Kidney (tissue), 14 donors: Measurements from ENCODE around the gene ZNF277. TPM values are rescaled to one million over a fixed set of nuclear protein-coding genes. Genes with fewer than 3 reads are reported as not detected.

ENCODE experiments used
- DNase-seq, 5 donors: peaks; one replicate each; pipeline ENCODE4 v3.0.0-alpha.2; 2013 to 2020
- FAIRE-seq: peaks from 2 replicates; lab custom pipeline; 2012; peaks lifted over from hg19 to GRCh38; lab: Jason Lieb, UNC
- H3K27ac ChIP-seq, 2 donors: one replicate each; pipeline ENCODE4 v1.7.0; 2013; ENCODE audit warnings: low read depth in 2 of 2, low read length in 2 of 2, inconsistent platforms in 1 of 2
- H3K27me3 ChIP-seq: one replicate; pipeline ENCODE4 v1.7.1; 2013; ENCODE audit warnings: low read length, inconsistent platforms; ENCODE audit not compliant: control insufficient read depth, insufficient read depth
- H3K36me3 ChIP-seq, 3 donors: one replicate each; pipeline versions ENCODE4 v1.7.0 to v1.7.1; 2013; ENCODE audit warnings: low read length in 3 of 3, control low read depth in 1 of 3, inconsistent platforms in 1 of 3; ENCODE audit not compliant: insufficient read depth in 3 of 3, control insufficient read depth in 2 of 3
- H3K4me1 ChIP-seq, 3 donors: one replicate each; pipeline versions ENCODE4 v1.7.0 to v1.7.1; 2013; ENCODE audit warnings: low read length in 3 of 3, inconsistent platforms in 1 of 3, low read depth in 1 of 3; ENCODE audit not compliant: control insufficient read depth in 2 of 3, insufficient read depth in 2 of 3
- H3K4me3 ChIP-seq, 3 donors: one replicate each; pipeline versions ENCODE4 v1.7.0 to v1.8.1; 2013; ENCODE audit warnings: low read length in 3 of 3, control low read depth in 1 of 3, inconsistent platforms in 1 of 3
- H3K9ac ChIP-seq, 3 donors: one replicate each; pipeline versions ENCODE4 v1.7.0 to v1.7.1; 2013; ENCODE audit warnings: low read length in 3 of 3, control low read depth in 1 of 3, inconsistent platforms in 1 of 3
- H3K9me3 ChIP-seq, 3 donors: one replicate each; pipeline versions ENCODE4 v1.7.0 to v1.7.1; 2013; ENCODE audit warnings: low read length in 3 of 3, control low read depth in 1 of 3, inconsistent platforms in 1 of 3; ENCODE audit not compliant: control insufficient read depth in 2 of 3, insufficient read depth in 1 of 3
- CTCF ChIP-seq: IDR thresholded peaks from 3 replicates; pipeline ENCODE4 v1.5.1; 2012; ENCODE audit warnings: mild to moderate bottlenecking, moderate library complexity, borderline replicate concordance; ENCODE audit not compliant: insufficient read depth; ENCODE audit errors: extremely low read depth
- intact Hi-C: fragments of 100-400 bp; cut with DNase I; formaldehyde crosslinking; loops from one replicate; pipeline ENCODE4 v1.11.1; 2022
- polyA plus RNA-seq: library from polyadenylated mRNA; stranded (reverse); fragments of 350-450 nt; fragmentation: Illumina TruSeq; extraction: RNeasy Lipid Tissue Mini Kit (QIAGEN cat#74804); gene quantifications from one replicate; pipeline ENCODE4 v1.2.3, GENCODE V29; 2014; ENCODE audit warnings: low read depth, low replicate concordance; ENCODE audit not compliant: insufficient read depth
- total RNA-seq: library from RNA; stranded (reverse); fragmentation: NEBNext Ultra II Directional; extraction: Animal tissue kit (Norgen Biotek cat#: 25700); gene quantifications from one replicate; pipeline ENCODE4 v1.2.1, GENCODE V29; 2021
- donor health status: control.
- donor health status: control.
- donor health status: control.
- donor health status: control.
- donor health status: control.
- donor health status: DM: yes; HTN: yes; CAD: no.
- donor health status: Normal renal cell carcinoma (clear cell type).

Gene ZNF277
- total and polyA plus RNA-seq, 2 donors from 2014 or later: 18.7 to 25.0 TPM

- TF ChIP-seq CTCF: no peak
- H3K9ac ChIP-seq: no peak overlapping the region
- DNase-seq (no peak), FAIRE-seq (no peak)
- H3K4me1 ChIP-seq: no peaks in the 10 kb centered on the region
- no peak overlapping the region for H3K4me3 ChIP-seq
- no peaks in the 10 kb centered on the region for H3K9me3 ChIP-seq
- H3K27me3 ChIP-seq: no peaks in the 10 kb centered on the region
- no peak overlapping the region for H3K27ac ChIP-seq
- intact Hi-C loops: no loop called here
- no peaks in the 10 kb centered on the region for H3K36me3 ChIP-seq
Measured at GRCh38 chr7:112360681-112361080, 154.2 kb downstream of the ZNF277 start.

DNA sequence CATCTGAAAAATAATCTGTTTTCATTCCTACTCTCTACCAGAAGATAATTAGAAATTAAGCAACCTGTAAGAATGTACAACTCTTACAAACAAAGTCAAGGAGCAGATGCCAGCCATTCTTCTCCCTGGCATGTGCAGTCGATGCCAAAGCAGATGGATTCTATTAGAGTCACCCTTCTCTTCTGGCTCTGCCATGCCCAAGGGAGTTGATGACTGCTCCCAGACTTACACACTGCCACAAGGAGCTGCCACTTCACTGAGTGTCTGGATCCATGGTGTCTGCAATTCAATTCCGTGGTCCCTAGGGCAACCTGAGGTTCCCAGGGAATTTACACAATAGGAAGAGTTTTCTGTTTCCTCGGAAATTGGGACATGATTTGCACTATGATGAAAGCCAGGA, 154.7 kb downstream of the ZNF277 start:
- intact Hi-C loops: no loop called here
- H3K27me3 ChIP-seq: no peaks in the 10 kb centered on the region
- H3K4me1 ChIP-seq: no peaks in the 10 kb centered on the region
- H3K4me3 ChIP-seq: no peak overlapping the region
- H3K27ac ChIP-seq: no peak overlapping the region
- TF ChIP-seq CTCF: no peak
- no peaks in the 10 kb centered on the region for H3K9me3 ChIP-seq
- H3K36me3 ChIP-seq: no peaks in the 10 kb centered on the region
- H3K9ac ChIP-seq: no peak overlapping the region
- no peak for DNase-seq
- no peak for FAIRE-seq

- DNase-seq: no peak
- no peak for TF ChIP-seq CTCF
- no peaks in the 10 kb centered on the region for H3K27me3 ChIP-seq
- no peak overlapping the region for H3K9ac ChIP-seq
- FAIRE-seq: no peak
- H3K9me3 ChIP-seq: no peaks in the 10 kb centered on the region
- no peaks in the 10 kb centered on the region for H3K4me1 ChIP-seq
- intact Hi-C loops: no loop called here
- H3K36me3 ChIP-seq: no peaks in the 10 kb centered on the region
- no peak overlapping the region for H3K4me3 ChIP-seq
- peak overlapping the region in 1 of 2 donors; percentile 1 for H3K27ac ChIP-seq
Measured at GRCh38 chr7:112362053-112362650, 155.7 kb downstream of the ZNF277 start.

GRCh38 chr7:112362731-112363131, 156.2 kb downstream of the ZNF277 start:
- TF ChIP-seq CTCF: no peak
- intact Hi-C loops: no loop called here
- Histone ChIP-seq H3K9me3 (no peaks in the 10 kb centered on the region), H3K4me3 (no peak overlapping the region), H3K27ac (peak overlapping the region in 1 of 2 donors; percentile 1), H3K27me3 (no peaks in the 10 kb centered on the region), H3K4me1 (no peaks in the 10 kb centered on the region), H3K9ac (no peak overlapping the region), H3K36me3 (no peaks in the 10 kb centered on the region)
- DNase-seq: peak in 3 of 5 donors; percentile 25 to 38 (median 37)
- no peak for FAIRE-seq
